Measurements from ENCODE around the gene SLC9C2. TPM values are rescaled to one million over a fixed set of nuclear protein-coding genes. Genes with fewer than 3 reads are reported as not detected.
"Not testable (repeated sequence)": the region's sequence is repeated elsewhere in the genome, so short reads cannot be mapped to it uniquely, and the experiment has no call there.

The SLC9C2 gene, protein sequence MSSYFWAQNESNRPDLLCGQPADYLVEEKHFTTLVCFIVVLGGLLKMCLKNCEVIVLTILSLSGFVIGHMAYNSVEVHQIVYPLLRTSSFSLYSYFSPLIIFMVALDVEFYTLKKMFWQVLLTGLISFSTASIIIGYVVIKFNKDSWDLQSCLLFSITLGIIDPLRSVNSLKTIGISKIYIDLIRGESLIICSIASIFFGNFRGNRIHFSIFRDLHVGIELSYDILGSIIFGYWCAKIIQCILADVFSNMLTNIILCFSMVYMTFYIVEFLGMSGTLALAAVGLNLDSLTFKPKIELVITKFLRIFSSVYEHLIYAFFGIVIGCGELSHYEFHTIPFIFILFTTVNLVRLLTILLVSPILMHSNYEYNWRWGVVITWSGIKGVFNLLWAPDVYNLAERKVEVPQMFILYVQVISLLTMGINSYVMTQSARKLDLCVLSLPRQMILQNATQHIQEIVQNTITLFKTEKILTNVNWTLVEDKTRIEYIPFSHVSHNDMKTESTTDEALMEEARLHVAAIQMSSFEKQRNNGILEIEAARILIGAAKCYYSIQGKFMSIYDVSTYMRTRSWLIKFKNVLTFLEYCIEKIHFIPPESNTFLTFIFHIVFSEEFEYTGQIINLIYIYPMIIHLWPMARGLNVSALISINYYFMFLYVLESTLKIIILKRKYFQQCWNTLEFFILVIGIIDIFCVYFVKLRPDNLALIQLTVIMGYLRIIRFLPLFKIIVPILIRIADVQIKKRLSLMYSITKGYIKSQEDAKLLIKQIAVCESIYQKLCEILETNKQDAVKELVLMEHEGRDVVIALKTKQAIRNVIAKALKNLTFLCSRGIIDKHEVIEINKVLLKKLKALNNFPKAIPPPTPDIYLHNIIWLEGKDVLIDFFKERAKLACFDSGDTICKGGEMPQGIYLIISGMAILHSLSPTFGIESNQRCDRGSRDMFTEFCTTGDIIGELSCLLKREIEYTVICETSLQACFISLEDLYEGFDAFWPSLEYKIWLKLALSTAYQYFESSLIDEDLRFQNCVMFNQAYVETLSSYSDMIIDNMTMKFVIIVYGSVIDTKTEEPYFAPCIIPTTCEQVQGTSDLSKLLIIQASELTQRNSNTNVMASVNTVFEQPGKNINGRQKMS
- total RNA-seq, result not detected
- long read RNA-seq, result 0 reads

DNA sequence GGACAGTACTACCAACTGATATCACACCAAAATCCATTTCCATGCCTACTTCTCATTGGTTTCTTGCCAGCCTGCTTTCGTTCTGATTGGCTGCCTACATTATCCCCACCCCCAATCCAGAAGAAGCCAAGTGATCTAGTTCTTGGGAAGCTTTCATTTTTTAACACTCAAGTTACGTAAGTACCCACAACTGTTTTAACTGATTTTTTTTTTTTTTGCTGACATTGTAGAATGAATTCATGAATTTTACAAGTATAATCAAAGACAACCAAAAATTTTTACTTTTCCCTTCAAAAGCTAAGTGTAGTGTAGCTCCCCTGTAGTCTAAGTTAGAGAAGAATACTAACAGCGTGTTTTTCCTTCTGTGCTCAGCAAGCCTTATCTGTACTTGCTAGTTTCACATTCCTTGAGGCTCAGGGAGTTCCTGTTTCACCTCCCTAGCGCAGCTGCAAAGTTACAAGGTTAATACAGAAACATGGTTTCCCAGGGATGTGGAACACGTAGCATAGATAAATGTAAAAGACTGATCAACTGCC is at the start of gene SLC9C2:
TSS of gene SLC9C2 (minus strand) at position 17 of the 536 bp plus-strand sequence. CDS start 1,296 bp downstream, outside the sequence.
- DNase-seq (no peak), ATAC-seq (ENCODE audit: poor library complexity) (peak; percentile 81)
- intact Hi-C loops (cut with DNase I), result no loop called here

GRCh38 chr1:173648880-173649605 is 46.2 kb upstream of the SLC9C2 start:
- intact Hi-C loops (cut with DNase I), result no loop called here

GRCh38 chr1:173646656-173647055 is 43.8 kb upstream of the SLC9C2 start:
- ATAC-seq (ENCODE audit: poor library complexity) (no peak), DNase-seq (no peak)
- intact Hi-C loops (cut with DNase I), result no loop called here

More at GRCh38 chr1:173648880-173649605, 46.2 kb upstream of the SLC9C2 start:
- no peak for ATAC-seq (ENCODE audit: poor library complexity)
- no peak for DNase-seq

DNA sequence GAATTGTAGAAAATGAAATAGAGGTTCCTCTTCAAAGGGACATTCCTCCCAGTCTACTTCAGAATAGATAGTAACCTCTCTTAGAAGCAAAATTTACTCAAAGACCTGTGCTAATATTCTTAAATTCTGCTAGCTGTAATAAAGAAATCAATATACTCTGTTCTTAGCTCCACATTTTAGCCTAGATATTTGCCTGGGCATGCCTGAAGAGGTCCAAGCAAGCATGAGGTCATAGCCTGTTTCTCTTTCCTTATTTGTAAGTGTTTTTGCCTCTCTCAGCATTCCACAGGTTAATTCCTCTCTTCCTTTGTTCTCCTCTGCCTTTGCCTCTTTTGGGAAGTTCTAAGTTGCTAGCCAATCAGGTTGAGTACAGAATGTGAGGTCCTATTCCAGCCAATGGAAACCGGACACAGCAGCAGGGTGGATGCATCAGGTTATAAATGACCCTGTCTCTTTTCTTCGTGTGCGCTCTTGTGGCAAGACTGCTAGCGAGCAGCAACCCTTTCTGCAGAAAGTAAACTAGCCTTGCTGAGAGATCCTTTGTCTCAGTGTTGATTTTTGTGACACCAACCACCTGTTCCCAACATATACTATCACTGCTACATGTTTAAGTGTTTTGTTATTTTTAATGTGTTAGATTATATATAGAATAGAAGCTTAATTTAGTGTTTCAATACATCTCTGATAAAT is 39.7 kb upstream of the SLC9C2 start:
- intact Hi-C loops (cut with DNase I); ATAC-seq (ENCODE audit: poor library complexity); DNase-seq: not testable (repeated sequence)

DNA sequence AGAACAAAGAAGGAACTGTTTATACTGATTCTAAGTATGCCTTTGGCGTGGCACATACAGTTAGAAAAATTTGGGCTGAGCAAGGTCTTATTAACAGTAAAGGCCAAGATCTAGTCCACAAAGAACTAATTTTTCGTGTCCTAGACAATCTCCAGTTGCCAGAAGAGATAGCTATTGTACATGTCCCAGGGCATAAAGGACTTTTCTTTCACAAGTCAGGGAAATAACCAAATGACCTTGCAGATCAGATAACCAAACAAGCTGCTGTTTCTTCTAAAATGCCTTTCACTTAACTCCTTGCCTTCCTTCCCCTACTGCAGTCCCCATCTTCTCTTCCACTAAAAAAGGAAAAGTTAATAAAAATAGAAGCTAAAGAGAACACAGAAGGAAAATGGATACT is 36.2 kb upstream of the SLC9C2 start:
- ATAC-seq (ENCODE audit: poor library complexity) (no peak), DNase-seq (no peak)
- intact Hi-C loops (cut with DNase I), result no loop called here

DNA sequence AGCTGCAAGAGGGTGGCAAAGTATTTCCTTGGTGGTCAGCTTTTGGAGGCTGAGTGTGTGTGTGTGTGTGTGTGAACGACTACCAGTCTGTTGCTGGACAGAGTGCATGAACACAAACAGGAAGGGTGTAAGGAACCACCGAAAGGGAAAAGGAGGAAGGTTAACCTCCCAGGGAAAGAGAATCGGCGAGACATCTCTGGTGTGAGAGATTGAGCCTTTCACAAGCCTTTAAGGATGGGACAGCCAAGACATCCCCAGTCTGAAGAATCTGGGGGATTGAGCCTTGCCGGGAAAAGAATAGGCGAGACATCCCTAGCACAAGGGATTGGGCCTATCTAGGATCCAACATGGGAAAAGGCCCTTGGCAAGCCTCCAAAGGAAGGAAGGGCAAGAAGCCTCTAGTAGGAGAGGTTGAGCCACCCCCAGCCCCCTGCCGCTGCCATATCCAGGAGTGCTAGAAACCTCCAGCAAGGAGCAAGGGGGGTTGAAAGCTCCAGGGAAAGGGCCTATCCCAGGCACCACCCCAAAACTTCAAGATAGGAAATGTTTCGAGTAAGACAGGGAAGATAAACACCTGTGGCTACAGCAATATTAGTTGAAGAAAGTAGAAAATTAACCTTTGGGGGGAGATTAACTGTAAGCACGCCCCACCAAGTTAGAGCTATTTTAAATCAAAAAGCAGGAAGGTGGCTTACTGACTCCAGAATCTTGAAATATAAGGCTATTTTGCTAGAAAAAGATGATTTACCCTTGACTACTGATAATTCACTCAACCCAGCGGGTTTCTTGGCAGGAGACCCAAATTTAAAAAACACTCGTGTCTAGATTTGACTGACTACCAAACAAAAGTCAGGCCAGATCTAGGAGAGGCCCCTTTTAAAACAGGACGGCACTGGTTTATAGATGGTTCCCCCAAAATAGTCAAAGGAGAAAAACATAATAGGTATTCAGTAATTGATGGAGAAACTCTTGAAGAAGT is 35.5 kb upstream of the SLC9C2 start:
- no peak for ATAC-seq (ENCODE audit: poor library complexity)
- intact Hi-C loops (cut with DNase I), result no loop called here
- no peak for DNase-seq

DNA sequence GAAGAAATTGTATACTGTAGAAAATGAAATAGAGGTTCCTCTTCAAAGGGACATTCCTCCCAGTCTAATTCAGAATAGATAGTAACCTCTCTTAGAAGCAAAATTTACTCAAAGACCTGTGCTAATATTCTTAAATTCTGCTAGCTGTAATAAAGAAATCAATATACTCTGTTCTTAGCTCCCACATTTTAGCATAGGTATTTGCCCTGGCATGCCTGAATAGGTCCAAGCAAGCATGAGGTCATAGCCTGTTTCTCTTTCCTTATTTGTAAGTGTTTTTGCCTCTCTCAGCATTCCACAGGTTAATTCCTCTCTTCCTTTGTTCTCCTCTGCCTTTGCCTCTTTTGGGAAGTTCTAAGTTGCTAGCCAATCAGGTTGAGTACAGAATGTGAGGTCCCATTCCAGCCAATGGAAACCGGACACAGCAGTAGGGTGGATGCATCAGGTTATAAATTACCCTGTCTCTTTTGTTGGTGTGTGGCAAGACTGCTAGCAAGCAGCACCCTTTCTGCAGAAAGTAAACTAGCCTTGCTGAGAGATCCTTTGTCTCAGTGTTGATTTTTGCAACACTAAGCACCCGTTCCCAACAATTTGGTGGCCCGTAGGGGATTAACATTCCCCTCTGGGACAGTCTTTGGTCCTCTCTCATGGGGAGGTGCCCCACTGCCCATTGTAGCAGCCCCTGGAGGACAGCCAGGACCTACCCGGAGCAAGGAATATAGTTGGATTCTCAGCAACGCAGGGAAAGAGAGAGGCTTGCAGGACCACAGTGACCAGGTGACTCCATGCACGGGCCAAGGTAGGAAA is 34.6 kb upstream of the SLC9C2 start:
- DNase-seq; intact Hi-C loops (cut with DNase I); ATAC-seq (ENCODE audit: poor library complexity): not testable (repeated sequence)

- DNase-seq (no peak), ATAC-seq (ENCODE audit: poor library complexity) (no peak)
- intact Hi-C loops (cut with DNase I), result no loop called here
Observed at GRCh38 chr1:173635116-173635515, 32.2 kb upstream of the SLC9C2 start, which contains the start of gene TEX50. TSS of gene TEX50 (plus strand) at chr1:173635338. CDS start at chr1:173635522, 184 bp downstream.

DNA sequence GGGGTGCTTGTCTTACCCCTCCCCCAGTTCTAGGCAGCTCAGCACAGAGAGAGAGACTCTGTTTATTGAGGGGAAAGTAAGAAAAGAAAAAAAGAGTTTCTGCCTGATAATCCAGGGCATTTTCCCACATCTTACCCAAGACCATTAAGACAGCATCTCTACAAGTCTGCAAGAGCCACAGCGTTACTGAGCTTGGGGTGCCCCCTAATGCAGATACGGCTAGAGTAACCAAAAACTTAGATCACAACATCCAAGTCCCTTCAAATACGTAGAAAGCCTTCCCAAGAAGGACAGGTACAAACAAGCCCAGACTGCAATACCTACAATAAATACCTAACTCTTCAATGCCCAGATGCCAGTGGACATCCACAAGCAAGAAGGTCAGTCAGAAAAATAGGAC is 26.0 kb upstream of the SLC9C2 start:
- intact Hi-C loops (cut with DNase I), result no loop called here
- DNase-seq, result no peak
- ATAC-seq (ENCODE audit: poor library complexity), result no peak

DNA sequence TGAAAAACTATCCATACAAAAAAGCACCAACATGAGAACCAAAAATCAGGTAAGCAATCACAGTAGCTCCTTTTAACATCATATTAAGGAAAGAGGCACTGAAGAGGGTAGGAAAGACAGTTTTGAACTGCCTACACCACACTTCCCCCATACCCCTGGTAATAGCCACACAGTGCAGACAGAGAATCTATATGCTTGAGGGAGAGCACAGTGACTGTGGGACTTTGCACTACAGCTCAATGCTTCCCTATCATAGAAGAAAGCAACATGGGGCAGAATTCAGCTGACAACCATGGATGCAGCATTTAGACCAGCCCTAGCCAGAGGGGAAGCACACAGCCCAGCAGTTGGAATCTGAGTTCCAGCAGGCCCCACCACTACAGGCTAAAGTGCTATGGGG is 24.4 kb upstream of the SLC9C2 start:
- DNase-seq, result no peak
- ATAC-seq (ENCODE audit: poor library complexity), result no peak
- intact Hi-C loops (cut with DNase I), result no loop called here

- DNase-seq (no peak), ATAC-seq (ENCODE audit: poor library complexity) (no peak)
- intact Hi-C loops (cut with DNase I), result no loop called here
Observed at GRCh38 chr1:173616859-173617258, 14.0 kb upstream of the SLC9C2 start.

GRCh38 chr1:173613086-173613485 is 10.2 kb upstream of the SLC9C2 start:
- ATAC-seq (ENCODE audit: poor library complexity); DNase-seq; intact Hi-C loops (cut with DNase I): not testable (repeated sequence)

GRCh38 chr1:173608503-173609216 is 5.8 kb upstream of the SLC9C2 start:
- intact Hi-C loops (cut with DNase I), result no loop called here
- DNase-seq (no peak), ATAC-seq (ENCODE audit: poor library complexity) (no peak)

DNA sequence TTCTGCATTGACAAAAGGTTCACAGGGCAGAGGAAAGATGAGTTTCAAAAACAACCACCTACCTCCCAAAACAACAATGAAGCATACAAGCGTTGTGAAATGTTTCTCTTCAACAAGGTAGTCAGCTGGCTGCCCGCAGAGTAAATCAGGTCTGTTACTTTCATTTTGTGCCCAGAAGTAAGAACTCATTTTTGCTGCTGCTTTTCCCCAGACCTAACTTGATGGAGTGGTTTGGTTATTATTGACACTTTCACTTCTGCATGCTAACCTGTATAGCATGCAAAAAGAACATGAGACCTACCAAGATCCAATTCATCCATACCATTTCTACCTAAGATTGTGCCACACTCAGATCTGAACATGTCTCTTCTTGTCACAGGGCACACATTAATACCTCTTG is 1.3 kb downstream of the SLC9C2 start:
- ATAC-seq (ENCODE audit: poor library complexity), result no peak
- DNase-seq, result no peak
- intact Hi-C loops (cut with DNase I), result no loop called here

Measured in Right ventricle myocardium superior (tissue), 1 donor.